Keratinocyte (primary cell): Measurements from ENCODE around the gene FAM110A. TPM values are rescaled to one million over a fixed set of nuclear protein-coding genes. Genes with fewer than 3 reads are reported as not detected.

Source experiments
- DNase-seq: peaks from one replicate; pipeline ENCODE4 v3.0.0-alpha.2; 2011; ENCODE audit warnings: low read depth, missing footprints, low spot score
- FAIRE-seq: peaks from 2 replicates; lab custom pipeline; 2011; peaks lifted over from hg19 to GRCh38; lab: Jason Lieb, UNC
- H2AFZ ChIP-seq: 2 replicates; pipeline ENCODE4 v1.6.0; 2012; ENCODE audit warnings: low read length, control low read depth, inconsistent platforms; ENCODE audit not compliant: control insufficient read depth
- H3K27ac ChIP-seq: 2 replicates; pipeline ENCODE4 v1.5.1; 2011; ENCODE audit warnings: low read length; ENCODE audit not compliant: control insufficient read depth, insufficient read depth
- H3K27me3 ChIP-seq: 3 replicates; pipeline ENCODE4 v1.6.0; 2011; ENCODE audit warnings: low read length; ENCODE audit not compliant: control insufficient read depth, insufficient read depth; ENCODE audit errors: extremely low read depth
- H3K36me3 ChIP-seq, 2 experiments: 2 replicates in 1 of 2; 3 replicates in 1 of 2; pipeline ENCODE4 v1.5.1; 2011; ENCODE audit warnings: low read length in 2 of 2, mild to moderate bottlenecking in 1 of 2; ENCODE audit not compliant: control insufficient read depth in 2 of 2, insufficient read depth in 2 of 2; ENCODE audit errors: extremely low read depth in 1 of 2
- H3K4me1 ChIP-seq: 3 replicates; pipeline ENCODE4 v1.5.1; 2011; ENCODE audit warnings: low read length; ENCODE audit not compliant: control insufficient read depth, insufficient read depth; ENCODE audit errors: extremely low read depth
- H3K4me2 ChIP-seq: 3 replicates; pipeline ENCODE4 v1.6.0; 2011; ENCODE audit warnings: low read depth, low read length; ENCODE audit not compliant: control insufficient read depth, insufficient read depth; ENCODE audit errors: extremely low read depth
- H3K4me3 ChIP-seq, 3 experiments: fragments of 200-600 bp in 1 of 3; sonication (generic) in 1 of 3; 2 replicates in 2 of 3; 3 replicates in 1 of 3; pipeline ENCODE4 v1.5.1; 2011 to 2016; ENCODE audit warnings: low read length in 3 of 3, mild to moderate bottlenecking in 3 of 3, control low read depth in 2 of 3, inconsistent platforms in 1 of 3, low read depth in 1 of 3, mixed read lengths in 1 of 3, mixed run types in 1 of 3, moderate library complexity in 1 of 3; ENCODE audit not compliant: control insufficient read depth in 2 of 3, insufficient read depth in 2 of 3; ENCODE audit errors: extremely low read depth in 1 of 3
- H3K79me2 ChIP-seq: 2 replicates; pipeline ENCODE4 v1.6.0; 2012; ENCODE audit warnings: low read length; ENCODE audit not compliant: control insufficient read depth, insufficient read depth
- H3K9ac ChIP-seq: 3 replicates; pipeline ENCODE4 v1.6.0; 2011; ENCODE audit warnings: low read length; ENCODE audit not compliant: control insufficient read depth, insufficient read depth; ENCODE audit errors: extremely low read depth
- H3K9me1 ChIP-seq: 3 replicates; pipeline ENCODE4 v1.6.0; 2011; ENCODE audit warnings: low read length; ENCODE audit not compliant: control insufficient read depth, insufficient read depth; ENCODE audit errors: extremely low read depth
- H3K9me3 ChIP-seq: 2 replicates; pipeline ENCODE4 v1.5.1; 2012; ENCODE audit warnings: low read depth, low read length; ENCODE audit not compliant: control insufficient read depth
- H4K20me1 ChIP-seq: 3 replicates; pipeline ENCODE4 v1.6.0; 2011; ENCODE audit warnings: low read length; ENCODE audit not compliant: control insufficient read depth, insufficient read depth; ENCODE audit errors: extremely low read depth
- CTCF ChIP-seq, 3 experiments: IDR thresholded peaks in 1 of 3; conservative IDR thresholded peaks in 1 of 3; optimal IDR thresholded peaks in 1 of 3; 2 replicates in 2 of 3; 3 replicates in 1 of 3; pipeline versions ENCODE3 to v1.5.1; 2011; ENCODE audit warnings: low read length in 3 of 3, mild to moderate bottlenecking in 3 of 3, moderate library complexity in 2 of 3, control low read depth in 1 of 3, inconsistent platforms in 1 of 3; ENCODE audit not compliant: insufficient read depth in 2 of 3; ENCODE audit errors: extremely low read depth in 1 of 3
- EZH2 ChIP-seq: IDR thresholded peaks from one replicate; pipeline ENCODE4 v1.6.1; 2012; ENCODE audit warnings: inconsistent platforms, mild to moderate bottlenecking, low read length, moderate library complexity
- dilution Hi-C: fragments of 300-500 bp; cut with MboI; formaldehyde crosslinking; loops from one replicate; pipeline ENCODE4 v1.7.0; 2020; ENCODE audit warnings: low sequenced_read_pairs; ENCODE audit not compliant: extremely low pct_ligation_motif_present
- polyA plus RNA-seq, 5 experiments: library from polyadenylated mRNA; depleted of rRNA in 3 of 5; stranded (reverse) in 3 of 5; stranded (forward) in 1 of 5; unstranded in 1 of 5; fragments of >200 nt; gene quantifications; 1 replicate in 1 of 5; 2 replicates in 3 of 5; 3 replicates in 1 of 5; pipeline versions ENCODE4 v1.2.1 to v1.2.3, GENCODE V29; 2011 to 2012; ENCODE audit warnings: missing spikeins in 2 of 5, low read depth in 1 of 5, low replicate concordance in 1 of 5

Gene FAM110A
- polyA plus RNA-seq, 1 donor (not counting 4 experiments of a cell fraction or from before 2014, with no cell fraction given) = 12.3 TPM

GRCh38 chr20:865440-865839 lies 31.9 kb downstream of the FAM110A start:
- H3K79me2 ChIP-seq = no peaks in the 10 kb centered on the region
- H3K27me3 ChIP-seq = no peaks in the 10 kb centered on the region
- no peak overlapping the region for H3K4me3 ChIP-seq
- H3K9ac ChIP-seq = no peak overlapping the region
- FAIRE-seq (no peak), DNase-seq (no peak)
- no peaks in the 10 kb centered on the region for H3K36me3 ChIP-seq
- no peak overlapping the region for H3K27ac ChIP-seq
- H3K4me1 ChIP-seq = peaks cover 10% of the 10 kb centered on the region
- H3K4me2 ChIP-seq = no peak overlapping the region
- no peak overlapping the region for H2AFZ ChIP-seq
- dilution Hi-C loops = no loop called here
- no peaks in the 10 kb centered on the region for H3K9me1 ChIP-seq
- H4K20me1 ChIP-seq = no peaks in the 10 kb centered on the region
- H3K9me3 ChIP-seq = no peaks in the 10 kb centered on the region
- TF ChIP-seq EZH2 = no peak
- TF ChIP-seq CTCF (optimal IDR thresholded peaks at IDR 0.05 in 1 of 3, IDR thresholded peaks at IDR 0.05 in 1 of 3, conservative IDR thresholded peaks at IDR 0.05 in 1 of 3; ENCODE audit: extremely low read depth in 1 of 3, insufficient read depth in 2 of 3, low read length in 3 of 3) = no peak

DNA sequence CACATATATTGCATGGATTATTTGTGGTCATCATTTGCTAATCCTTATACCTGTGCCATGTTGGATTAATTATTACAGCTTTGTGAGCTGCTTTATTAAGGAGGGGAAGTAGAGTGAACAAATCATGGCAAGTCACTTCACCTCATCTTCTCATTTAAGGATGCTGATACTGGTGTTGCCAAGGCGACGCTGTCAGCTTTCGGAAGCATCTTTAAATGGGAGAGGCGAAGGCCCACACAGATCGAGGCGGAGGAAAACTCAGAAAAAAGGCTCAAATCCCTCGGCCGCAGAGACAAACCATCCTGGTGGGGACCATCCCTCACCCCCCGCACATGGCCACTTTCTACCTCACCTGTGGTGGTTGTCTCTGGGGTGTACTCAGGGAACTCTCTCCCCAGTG lies 34.8 kb downstream of the FAM110A start:
- peaks cover 5% of the 10 kb centered on the region for H3K27me3 ChIP-seq

More for the DNA sequence above, 34.8 kb downstream of the FAM110A start:
- FAIRE-seq (no peak), DNase-seq (no peak)
- Histone ChIP-seq H3K9me3 (no peaks in the 10 kb centered on the region), H3K4me1 (no peaks in the 10 kb centered on the region), H3K27ac (no peak overlapping the region), H4K20me1 (no peaks in the 10 kb centered on the region), H3K79me2 (no peaks in the 10 kb centered on the region), H2AFZ (no peak overlapping the region), H3K36me3 (no peaks in the 10 kb centered on the region), H3K4me2 (no peak overlapping the region), H3K9ac (no peak overlapping the region), H3K4me3 (no peak overlapping the region), H3K9me1 (no peaks in the 10 kb centered on the region)
- dilution Hi-C loops = no loop called here
- TF ChIP-seq EZH2 (no peak), CTCF (optimal IDR thresholded peaks at IDR 0.05 in 1 of 3, IDR thresholded peaks at IDR 0.05 in 1 of 3, conservative IDR thresholded peaks at IDR 0.05 in 1 of 3; ENCODE audit: extremely low read depth in 1 of 3, insufficient read depth in 2 of 3, low read length in 3 of 3) (no peak)
